Measurements from ENCODE around the gene ZNF20. TPM values are rescaled to one million over a fixed set of nuclear protein-coding genes. Genes with fewer than 3 reads are reported as not detected.

Gene ZNF20
- total and polyA plus RNA-seq, 7 donors = 0.23 to 2.4 (median 0.49) TPM; not detected in 1

GRCh38 chr19:12163826-12164225, 23.7 kb upstream of the ZNF20 start:
- no peak for TF ChIP-seq CTCF (IDR thresholded peaks at IDR 0.05)
- Histone ChIP-seq H3K36me3 (ENCODE audit: insufficient read depth in 1 of 2, low read depth in 1 of 2) (peaks cover 0 to 10% of the 10 kb centered on the region in 2 donors), H3K27me3 (ENCODE audit: insufficient read depth in 3 of 3, low read length in 2 of 3) (no peaks in the 10 kb centered on the region), H3K9me3 (no peaks in the 10 kb centered on the region), H3K4me1 (peaks cover 7% of the 10 kb centered on the region), H3K4me3 (peak overlapping the region; percentile 89), H3K27ac (peak overlapping the region; percentile 85)
- 7 to 12% (median 8%) methylated on average over 2 of the region's 2 CpGs for WGBS, 3 donors
- DNase-seq (no peak), ATAC-seq (no peak)
- intact Hi-C loops (cut with DNase I) = no loop called here

- peaks cover 7% of the 10 kb centered on the region for H3K4me1 ChIP-seq
- peak; percentile 98 to 100 (median 100) for ATAC-seq
- H3K27ac ChIP-seq = peak within 1 kb of the TSS; percentile 85
- 0 to 1% (median 0%) methylated on average over 51 to 57 of the region's 57 CpGs for WGBS, 3 donors
- peaks cover 0 to 10% of the 10 kb centered on the region in 2 donors for H3K36me3 ChIP-seq (ENCODE audit: insufficient read depth in 1 of 2, low read depth in 1 of 2)
- TF ChIP-seq CTCF (IDR thresholded peaks at IDR 0.05) = no peak
- peak; percentile 93 to 96 for DNase-seq
- no peaks in the 10 kb centered on the region for H3K27me3 ChIP-seq (ENCODE audit: insufficient read depth in 3 of 3, low read length in 2 of 3)
- H3K9me3 ChIP-seq = no peaks in the 10 kb centered on the region
- intact Hi-C loops (cut with DNase I) = no loop called here
- H3K4me3 ChIP-seq = peak within 1 kb of the TSS; percentile 89
These were observed 23.0 kb upstream of the ZNF20 start, which contains the start of gene ZNF136 for GRCh38 chr19:12162882-12163806. Gene ZNF136 (plus strand): TSS chr19:12163096. CDS start chr19:12163204, 108 bp downstream.

- intact Hi-C loops (cut with DNase I) = no loop called here
- peaks cover 7% of the 10 kb centered on the region for H3K4me1 ChIP-seq
- TF ChIP-seq CTCF (IDR thresholded peaks at IDR 0.05) = no peak
- WGBS, 3 donors = 14% methylated on average over 8 of the region's 8 CpGs
- DNase-seq = no peak
- peak overlapping the region; percentile 89 for H3K4me3 ChIP-seq
- peaks cover 0 to 10% of the 10 kb centered on the region in 2 donors for H3K36me3 ChIP-seq (ENCODE audit: insufficient read depth in 1 of 2, low read depth in 1 of 2)
- ATAC-seq = no peak
- peak overlapping the region; percentile 85 for H3K27ac ChIP-seq
- no peaks in the 10 kb centered on the region for H3K27me3 ChIP-seq (ENCODE audit: insufficient read depth in 3 of 3, low read length in 2 of 3)
- H3K9me3 ChIP-seq = no peaks in the 10 kb centered on the region
These were observed 22.3 kb upstream of the ZNF20 start for GRCh38 chr19:12162513-12162881.

DNA sequence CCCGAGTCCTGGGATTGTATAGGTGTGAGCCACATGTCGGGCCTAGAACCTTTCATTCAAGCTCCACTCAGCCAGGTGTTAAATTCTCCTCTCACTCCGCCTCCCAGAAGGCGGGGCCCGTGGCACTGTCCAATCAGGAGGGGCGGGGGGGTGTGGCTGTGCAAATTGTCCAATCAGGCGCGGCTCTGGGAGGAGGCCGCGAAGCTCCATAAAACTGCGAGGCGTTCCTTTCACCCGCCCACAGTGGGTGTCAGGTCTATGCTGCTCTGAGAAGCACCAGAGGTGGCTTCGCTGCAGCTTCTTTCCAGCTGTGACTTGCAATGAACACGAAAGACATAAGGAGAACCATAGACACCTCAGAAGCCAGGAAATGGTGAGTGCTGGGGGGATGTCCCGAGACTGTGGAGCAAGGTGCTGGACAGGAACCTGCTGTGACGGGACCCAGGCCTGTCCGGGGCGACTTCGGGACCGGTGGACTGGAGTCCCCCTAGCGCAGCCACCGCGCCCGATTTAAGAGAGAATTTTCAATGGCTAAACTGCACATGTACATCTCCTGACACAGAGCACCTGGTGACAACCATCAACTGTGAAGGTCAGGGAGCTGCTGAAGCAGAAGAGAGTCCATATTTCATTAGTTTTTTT, 19.7 kb upstream of the ZNF20 start:
- TF ChIP-seq CTCF (IDR thresholded peaks at IDR 0.05) = no peak

More for the DNA sequence above, 19.7 kb upstream of the ZNF20 start:
- no peak overlapping the region for H3K27ac ChIP-seq
- no peak for ATAC-seq
- H3K27me3 ChIP-seq (ENCODE audit: insufficient read depth in 3 of 3, low read length in 2 of 3) = peaks cover 0 to 7% (median 0%) of the 10 kb centered on the region in 3 donors
- no peak for DNase-seq
- peaks cover 7% of the 10 kb centered on the region for H3K4me1 ChIP-seq
- WGBS, 3 donors = 92 to 94% (median 93%) methylated on average over 25 of the region's 25 CpGs
- H3K36me3 ChIP-seq (ENCODE audit: insufficient read depth in 1 of 2, low read depth in 1 of 2) = no peaks in the 10 kb centered on the region
- no peaks in the 10 kb centered on the region for H3K9me3 ChIP-seq
- intact Hi-C loops (cut with DNase I) = no loop called here
- H3K4me3 ChIP-seq = no peak overlapping the region
